ENCODE results near the gene CEP72. TPM values are rescaled to one million over a fixed set of nuclear protein-coding genes. Genes with fewer than 3 reads are reported as not detected.

Gene CEP72
- total RNA-seq, 2 donors from 2014 or later, result 3.8 to 21.0 TPM

DNA sequence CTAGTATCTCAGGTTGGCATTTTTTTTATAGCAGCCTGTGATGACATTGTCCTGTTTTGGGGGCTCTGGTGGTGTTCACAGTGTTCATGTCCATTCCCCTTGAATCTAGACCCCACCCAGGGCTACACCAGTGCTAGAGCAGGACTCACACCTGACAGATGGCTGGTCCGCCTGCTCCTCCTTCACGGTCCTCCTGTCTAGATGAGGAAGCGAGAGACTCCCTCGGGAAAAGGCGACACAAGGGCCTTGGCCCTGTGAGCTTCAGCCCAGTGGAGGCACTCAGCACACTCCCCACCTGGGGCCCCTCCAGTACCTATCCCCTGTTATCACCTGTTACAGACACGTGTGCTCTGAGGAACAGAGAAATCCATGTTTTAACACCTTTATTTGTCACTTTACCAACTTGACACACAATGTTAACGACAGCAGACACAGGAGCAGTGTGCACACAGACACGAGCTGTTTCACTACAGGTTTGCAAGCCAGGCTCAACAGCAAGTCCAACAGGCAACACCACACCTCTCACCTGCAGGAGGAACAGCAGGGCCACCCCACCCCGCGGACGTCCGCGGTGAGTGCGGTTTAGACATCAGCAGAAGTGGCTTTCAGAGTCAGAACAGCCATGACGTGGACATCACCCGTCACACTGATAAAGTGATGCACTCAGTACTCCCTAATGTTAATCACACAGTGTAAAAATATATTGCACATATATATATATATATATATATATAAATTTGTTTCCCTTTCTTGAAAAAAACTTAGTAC lies 47.5 kb downstream of the CEP72 start:
- H3K27ac ChIP-seq, result no peak overlapping the region
- intact Hi-C loops (cut with DNase I), result no loop called here
- H3K27me3 ChIP-seq, result no peaks in the 10 kb centered on the region
- DNase-seq, result no peak
- no peak for TF ChIP-seq CTCF (IDR thresholded peaks at IDR 0.05)
- H3K9ac ChIP-seq (ENCODE audit: low read depth in 2 of 2, low read length in 2 of 2), result no peak overlapping the region
- no peaks in the 10 kb centered on the region for H3K9me3 ChIP-seq
- no peak overlapping the region for H3K4me3 ChIP-seq
- H3K36me3 ChIP-seq, result no peaks in the 10 kb centered on the region
- H3K4me1 ChIP-seq, result peaks cover 8% of the 10 kb centered on the region

- Histone ChIP-seq H3K9me3 (no peaks in the 10 kb centered on the region), H3K4me3 (no peak overlapping the region), H3K9ac (ENCODE audit: low read depth in 2 of 2, low read length in 2 of 2) (no peak overlapping the region), H3K4me1 (peaks cover 8% of the 10 kb centered on the region), H3K27ac (no peak overlapping the region), H3K27me3 (no peaks in the 10 kb centered on the region), H3K36me3 (no peaks in the 10 kb centered on the region)
- no peak for DNase-seq
- no peak for TF ChIP-seq CTCF (IDR thresholded peaks at IDR 0.05)
- intact Hi-C loops (cut with DNase I), result no loop called here
These were observed 48.4 kb downstream of the CEP72 start for GRCh38 chr5:660491-661030.

DNA sequence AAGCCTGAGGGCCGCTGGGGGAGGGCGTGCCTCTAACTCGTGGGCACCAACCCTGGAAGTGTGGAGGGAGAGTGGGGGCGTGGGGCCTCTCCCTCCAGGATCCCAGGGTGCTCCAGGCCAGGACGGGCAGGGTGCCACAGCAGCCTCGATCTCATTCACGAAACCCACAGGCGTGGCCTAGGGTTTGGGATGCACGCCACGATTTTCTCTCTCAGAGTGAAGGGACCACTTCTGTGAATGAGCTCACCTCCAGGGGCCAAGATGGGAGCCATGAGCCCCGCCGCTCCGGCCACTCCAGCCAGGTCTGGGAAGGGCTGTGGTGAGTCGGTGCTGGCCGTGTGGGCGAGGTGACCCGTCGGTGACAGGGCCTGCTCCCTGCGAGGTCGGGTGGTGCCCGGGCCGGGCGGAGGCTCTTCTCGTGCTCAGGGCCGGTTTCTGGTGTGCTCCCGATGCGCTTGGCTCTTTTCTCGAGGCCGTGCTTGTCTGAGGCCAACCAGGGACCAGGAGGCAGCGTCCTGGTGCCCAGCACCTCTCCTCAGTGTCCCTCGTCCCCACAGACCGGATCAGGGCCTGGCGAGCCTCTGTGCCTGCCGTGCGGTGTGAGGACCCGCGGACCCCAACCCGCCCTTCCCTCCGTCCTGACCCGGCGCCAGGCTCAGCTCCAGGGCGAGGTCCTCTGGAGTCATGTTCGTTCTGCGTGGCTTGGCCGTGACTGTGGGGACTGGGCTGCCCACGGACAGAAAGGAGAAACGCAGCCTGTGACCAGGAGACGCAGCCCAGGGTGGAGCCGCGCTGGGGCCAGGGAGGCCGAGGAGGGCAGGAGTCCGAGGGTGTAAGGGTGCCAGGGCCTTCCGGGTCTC lies 50.0 kb downstream of the CEP72 start:
- no peaks in the 10 kb centered on the region for H3K27me3 ChIP-seq
- no peak overlapping the region for H3K9ac ChIP-seq (ENCODE audit: low read depth in 2 of 2, low read length in 2 of 2)
- DNase-seq, result no peak
- intact Hi-C loops (cut with DNase I), result no loop called here
- H3K4me1 ChIP-seq, result peaks cover 8% of the 10 kb centered on the region
- H3K9me3 ChIP-seq, result no peaks in the 10 kb centered on the region
- H3K27ac ChIP-seq, result no peak overlapping the region
- H3K36me3 ChIP-seq, result no peaks in the 10 kb centered on the region
- no peak overlapping the region for H3K4me3 ChIP-seq
- TF ChIP-seq CTCF (IDR thresholded peaks at IDR 0.05), result no peak

DNA sequence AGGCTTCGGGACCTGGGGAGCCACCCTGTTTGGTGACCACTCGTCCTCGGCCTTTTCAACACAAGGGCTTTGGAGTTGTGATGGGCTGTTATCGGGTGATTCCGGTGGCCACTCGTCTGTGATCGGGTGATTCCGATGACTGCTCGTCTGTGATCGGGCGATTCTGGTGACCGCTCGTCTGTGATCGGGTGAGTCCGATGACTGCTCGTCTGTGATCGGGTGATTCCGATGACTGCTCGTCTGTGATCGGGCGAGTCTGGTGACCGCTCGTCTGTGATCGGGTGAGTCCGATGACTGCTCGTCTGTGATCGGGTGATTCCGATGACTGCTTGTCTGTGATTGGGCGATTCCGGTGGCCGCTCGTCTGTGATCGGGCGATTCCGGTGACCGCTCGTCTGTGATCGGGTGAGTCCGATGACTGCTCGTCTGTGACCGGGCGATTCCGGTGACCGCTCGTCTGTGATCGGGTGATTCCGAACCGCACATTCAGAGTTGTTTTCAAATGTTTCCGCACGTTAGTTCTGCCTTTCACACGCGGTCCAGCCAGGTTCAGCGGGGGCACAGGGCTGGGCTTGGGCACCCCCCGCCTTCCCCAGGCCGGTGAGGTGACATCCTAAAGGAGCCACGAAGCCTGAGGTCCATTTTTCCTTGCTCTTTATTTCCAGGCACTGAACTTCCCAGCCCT lies 50.8 kb downstream of the CEP72 start:
- peaks cover 8% of the 10 kb centered on the region for H3K4me1 ChIP-seq
- H3K27ac ChIP-seq, result no peak overlapping the region
- TF ChIP-seq CTCF (IDR thresholded peaks at IDR 0.05), result no peak
- intact Hi-C loops (cut with DNase I), result no loop called here
- no peaks in the 10 kb centered on the region for H3K27me3 ChIP-seq
- DNase-seq, result no peak
- H3K9me3 ChIP-seq, result no peaks in the 10 kb centered on the region
- peak overlapping the region in 1 of 2 donors; percentile 14 for H3K9ac ChIP-seq (ENCODE audit: low read depth in 2 of 2, low read length in 2 of 2)
- no peak overlapping the region for H3K4me3 ChIP-seq
- H3K36me3 ChIP-seq, result no peaks in the 10 kb centered on the region
